Thyroid gland (tissue), 4 donors: ENCODE measurements around the gene EFCAB6. TPM values are rescaled to one million over a fixed set of nuclear protein-coding genes. Genes with fewer than 3 reads are reported as not detected.

ENCODE experiments used
- DNase-seq, 2 donors: peaks; one replicate each; pipeline ENCODE4 v3.0.0-alpha.2; 2019
- H3K27ac ChIP-seq, 3 donors: fragments of 200-600 bp; sonication (generic); 1 replicate in 2 of 3; 2 replicates in 1 of 3; pipeline ENCODE4 v1.5.1; 2016 to 2019; ENCODE audit warnings: mild to moderate bottlenecking in 1 of 3, moderate library complexity in 1 of 3
- H3K27me3 ChIP-seq: fragments of 200-600 bp; sonication (generic); one replicate; pipeline ENCODE4 v1.5.1; 2019
- H3K36me3 ChIP-seq, 2 donors: fragments of 200-600 bp; sonication (generic); one replicate each; pipeline ENCODE4 v1.5.1; 2016 to 2019
- H3K4me1 ChIP-seq, 2 donors: fragments of 200-600 bp; sonication (generic); one replicate each; pipeline ENCODE4 v1.5.1; 2017 to 2019
- H3K4me3 ChIP-seq, 3 donors: fragments of 200-600 bp; sonication (generic); replicated peaks in 1 of 3; 1 replicate in 2 of 3; 2 replicates in 1 of 3; pipeline ENCODE4 v1.5.1; 2016; ENCODE audit warnings: mild to moderate bottlenecking in 1 of 3
- H3K9me3 ChIP-seq: fragments of 200-600 bp; sonication (generic); one replicate; pipeline ENCODE4 v1.5.1; 2017
- CTCF ChIP-seq, 6 experiments: fragments of 200-600 bp in 3 of 6; fragments of 450-650 bp in 3 of 6; sonication (generic) in 3 of 6; IDR thresholded peaks; one replicate each; pipeline ENCODE4 v1.5.1; 2016 to 2019; ENCODE audit warnings: antibody characterized with exemption in 6 of 6, mild to moderate bottlenecking in 2 of 6, inconsistent platforms in 1 of 6, moderate library complexity in 1 of 6
- POLR2A ChIP-seq, 2 donors: fragments of 450-650 bp; IDR thresholded peaks; one replicate each; pipeline ENCODE4 v1.6.1; 2017; ENCODE audit warnings: antibody characterized with exemption in 2 of 2, mild to moderate bottlenecking in 2 of 2, moderate library complexity in 1 of 2
- WGBS, 2 donors: methylation state at CpG; one replicate each; pipeline ENCODE4 v1.1.5; 2017; 5-methylcytosine and 5-hydroxymethylcytosine counted together
- intact Hi-C: fragments of 100-400 bp; cut with DNase I; formaldehyde crosslinking; loops from one replicate; pipeline ENCODE4 v1.15.1; 2023
- total RNA-seq, 4 donors: library from RNA; depleted of rRNA; stranded (reverse); fragments of >200 nt; gene quantifications; one replicate each; pipeline ENCODE4 v1.2.3, GENCODE V29; 2016

EFCAB6 gene
- total RNA-seq, 4 donors from 2014 or later, result 10.9 to 26.1 (median 14.1) TPM

- Histone ChIP-seq H3K36me3 (no peaks in the 10 kb centered on the region), H3K4me3 (no peak overlapping the region), H3K4me1 (peaks cover 0 to 12% of the 10 kb centered on the region in 2 donors), H3K27me3 (no peaks in the 10 kb centered on the region), H3K9me3 (no peaks in the 10 kb centered on the region), H3K27ac (no peak overlapping the region)
- 73 to 76% methylated on average over 13 of the region's 13 CpGs for WGBS, 2 donors
- intact Hi-C loops, result no loop called here
- TF ChIP-seq POLR2A (IDR thresholded peaks at IDR 0.05) (no peak), CTCF (IDR thresholded peaks at IDR 0.05) (no peak)
- DNase-seq, result no peak
These were observed 15.1 kb upstream of the EFCAB6 start for GRCh38 chr22:43827003-43827735.

GRCh38 chr22:43826142-43827002 is 14.3 kb upstream of the EFCAB6 start:
- H3K27me3 ChIP-seq, result no peaks in the 10 kb centered on the region

GRCh38 chr22:43825651-43826050 is 13.5 kb upstream of the EFCAB6 start:
- Histone ChIP-seq H3K36me3 (no peaks in the 10 kb centered on the region), H3K27ac (no peak overlapping the region), H3K4me1 (peaks cover 0 to 12% of the 10 kb centered on the region in 2 donors), H3K27me3 (no peaks in the 10 kb centered on the region), H3K9me3 (no peaks in the 10 kb centered on the region), H3K4me3 (no peak overlapping the region)
- intact Hi-C loops, result no loop called here
- TF ChIP-seq CTCF (IDR thresholded peaks at IDR 0.05) (no peak), POLR2A (IDR thresholded peaks at IDR 0.05) (no peak)
- 87 to 90% methylated on average over 11 of the region's 11 CpGs for WGBS, 2 donors
- DNase-seq, result no peak

More at GRCh38 chr22:43826142-43827002, 14.3 kb upstream of the EFCAB6 start:
- no peak overlapping the region for H3K4me3 ChIP-seq
- TF ChIP-seq CTCF (IDR thresholded peaks at IDR 0.05), result no peak
- no peak for TF ChIP-seq POLR2A (IDR thresholded peaks at IDR 0.05)
- WGBS, 2 donors, result 45 to 48% methylated on average over 11 to 13 of the region's 16 CpGs
- intact Hi-C loops, result no loop called here
- no peak for DNase-seq
- H3K27ac ChIP-seq, result no peak overlapping the region
- no peaks in the 10 kb centered on the region for H3K9me3 ChIP-seq
- no peaks in the 10 kb centered on the region for H3K36me3 ChIP-seq
- peaks cover 0 to 12% of the 10 kb centered on the region in 2 donors for H3K4me1 ChIP-seq

- WGBS, 2 donors, result 81 to 82% methylated on average over 26 of the region's 26 CpGs
- intact Hi-C loops, result no loop called here
- DNase-seq, result no peak
- Histone ChIP-seq H3K4me1 (peaks cover 0 to 4% of the 10 kb centered on the region in 2 donors), H3K36me3 (no peaks in the 10 kb centered on the region), H3K9me3 (no peaks in the 10 kb centered on the region), H3K4me3 (no peak overlapping the region), H3K27ac (no peak overlapping the region), H3K27me3 (no peaks in the 10 kb centered on the region)
- TF ChIP-seq CTCF (IDR thresholded peaks at IDR 0.05), result no peak
- TF ChIP-seq POLR2A (IDR thresholded peaks at IDR 0.05), result no peak
These were observed 12.8 kb upstream of the EFCAB6 start for GRCh38 chr22:43824724-43825420.
